ENCODE data around the gene PZP. TPM values are rescaled to one million over a fixed set of nuclear protein-coding genes. Genes with fewer than 3 reads are reported as not detected.
"Not testable (repeated sequence)": the region's sequence is repeated elsewhere in the genome, so short reads cannot be mapped to it uniquely, and the experiment has no call there.

PZP gene
- total RNA-seq (2021; fragmentation: NEBNext Ultra II Directional; extraction: Animal tissue kit (Norgen Biotek cat#: 25700)), result not detected
- long read RNA-seq, result 0 reads

- Mint-ChIP-seq H3K27ac (no peak within 1 kb of the TSS), H3K36me3 (ENCODE audit: low read depth) (no peaks in the 10 kb centered on the region), H3K27me3 (ENCODE audit: insufficient read depth) (no peaks in the 10 kb centered on the region; the same call in 1 of the 2 replicates), H3K4me3 (no peak within 1 kb of the TSS), H3K9me3 (peaks cover 20% of the 10 kb centered on the region), H3K4me1 (ENCODE audit: low read depth) (no peaks in the 10 kb centered on the region)
- TF ChIP-seq CTCF (IDR thresholded peaks at IDR 0.05), result no peak
- DNase-seq, result no peak
Observed at GRCh38 chr12:9208229-9208628, at the start of gene PZP. Gene PZP (minus strand): TSS chr12:9208395. CDS start chr12:9208341, 54 bp downstream.

- peaks cover 5% of the 10 kb centered on the region; the same call in 1 of the 2 replicates for H3K9me3 Mint-ChIP-seq
- H3K27ac Mint-ChIP-seq, result no peak overlapping the region
- no peak for DNase-seq
- no peaks in the 10 kb centered on the region for H3K36me3 Mint-ChIP-seq (ENCODE audit: low read depth)
- H3K4me1 Mint-ChIP-seq (ENCODE audit: low read depth), result no peaks in the 10 kb centered on the region
- no peaks in the 10 kb centered on the region for H3K27me3 Mint-ChIP-seq (ENCODE audit: insufficient read depth)
- H3K4me3 Mint-ChIP-seq, result no peak overlapping the region
- no peak for TF ChIP-seq CTCF (IDR thresholded peaks at IDR 0.05)
Observed at GRCh38 chr12:9256758-9257405, 48.7 kb upstream of the PZP start.

- Mint-ChIP-seq H3K27me3 (ENCODE audit: insufficient read depth) (no peaks in the 10 kb centered on the region), H3K4me1 (ENCODE audit: low read depth) (no peaks in the 10 kb centered on the region), H3K9me3 (peaks cover 5% of the 10 kb centered on the region), H3K36me3 (ENCODE audit: low read depth) (no peaks in the 10 kb centered on the region), H3K4me3 (no peak overlapping the region), H3K27ac (no peak overlapping the region)
- no peak for DNase-seq
- TF ChIP-seq CTCF (IDR thresholded peaks at IDR 0.05), result no peak
Observed at GRCh38 chr12:9256341-9256740, 48.1 kb upstream of the PZP start.

GRCh38 chr12:9255837-9256236 is 47.6 kb upstream of the PZP start:
- Mint-ChIP-seq H3K9me3 (peaks cover 5% of the 10 kb centered on the region), H3K4me3 (no peak overlapping the region), H3K27me3 (ENCODE audit: insufficient read depth) (no peaks in the 10 kb centered on the region), H3K36me3 (ENCODE audit: low read depth) (no peaks in the 10 kb centered on the region), H3K27ac (no peak overlapping the region), H3K4me1 (ENCODE audit: low read depth) (no peaks in the 10 kb centered on the region)
- TF ChIP-seq CTCF (IDR thresholded peaks at IDR 0.05), result no peak
- DNase-seq, result no peak

- H3K27ac Mint-ChIP-seq, result no peak overlapping the region
- H3K4me3 Mint-ChIP-seq, result no peak overlapping the region
- no peaks in the 10 kb centered on the region for H3K4me1 Mint-ChIP-seq (ENCODE audit: low read depth)
- no peak for TF ChIP-seq CTCF (IDR thresholded peaks at IDR 0.05)
- no peaks in the 10 kb centered on the region for H3K36me3 Mint-ChIP-seq (ENCODE audit: low read depth)
- no peaks in the 10 kb centered on the region; the same call in 1 of the 2 replicates for H3K27me3 Mint-ChIP-seq (ENCODE audit: insufficient read depth)
- H3K9me3 Mint-ChIP-seq, result peaks cover 5% of the 10 kb centered on the region
- DNase-seq, result no peak
Observed at GRCh38 chr12:9253464-9253863, 45.3 kb upstream of the PZP start.

- not testable (repeated sequence) for H3K27me3 Mint-ChIP-seq (ENCODE audit: insufficient read depth); H3K4me1 Mint-ChIP-seq (ENCODE audit: low read depth); H3K27ac Mint-ChIP-seq; H3K9me3 Mint-ChIP-seq; DNase-seq; H3K36me3 Mint-ChIP-seq (ENCODE audit: low read depth); H3K4me3 Mint-ChIP-seq
Observed at GRCh38 chr12:9252791-9253190, 44.6 kb upstream of the PZP start.
